Fibroblast of skin of right quadriceps (primary cell): ENCODE data around the gene ZBTB40.
A peak's percentile ranks its signal among the peaks of the same experiment; 100 is the strongest.

Experiments used
- DNase-seq: peaks from one replicate; pipeline ENCODE4 v3.0.0-alpha.2; 2013

Gene ZBTB40, protein sequence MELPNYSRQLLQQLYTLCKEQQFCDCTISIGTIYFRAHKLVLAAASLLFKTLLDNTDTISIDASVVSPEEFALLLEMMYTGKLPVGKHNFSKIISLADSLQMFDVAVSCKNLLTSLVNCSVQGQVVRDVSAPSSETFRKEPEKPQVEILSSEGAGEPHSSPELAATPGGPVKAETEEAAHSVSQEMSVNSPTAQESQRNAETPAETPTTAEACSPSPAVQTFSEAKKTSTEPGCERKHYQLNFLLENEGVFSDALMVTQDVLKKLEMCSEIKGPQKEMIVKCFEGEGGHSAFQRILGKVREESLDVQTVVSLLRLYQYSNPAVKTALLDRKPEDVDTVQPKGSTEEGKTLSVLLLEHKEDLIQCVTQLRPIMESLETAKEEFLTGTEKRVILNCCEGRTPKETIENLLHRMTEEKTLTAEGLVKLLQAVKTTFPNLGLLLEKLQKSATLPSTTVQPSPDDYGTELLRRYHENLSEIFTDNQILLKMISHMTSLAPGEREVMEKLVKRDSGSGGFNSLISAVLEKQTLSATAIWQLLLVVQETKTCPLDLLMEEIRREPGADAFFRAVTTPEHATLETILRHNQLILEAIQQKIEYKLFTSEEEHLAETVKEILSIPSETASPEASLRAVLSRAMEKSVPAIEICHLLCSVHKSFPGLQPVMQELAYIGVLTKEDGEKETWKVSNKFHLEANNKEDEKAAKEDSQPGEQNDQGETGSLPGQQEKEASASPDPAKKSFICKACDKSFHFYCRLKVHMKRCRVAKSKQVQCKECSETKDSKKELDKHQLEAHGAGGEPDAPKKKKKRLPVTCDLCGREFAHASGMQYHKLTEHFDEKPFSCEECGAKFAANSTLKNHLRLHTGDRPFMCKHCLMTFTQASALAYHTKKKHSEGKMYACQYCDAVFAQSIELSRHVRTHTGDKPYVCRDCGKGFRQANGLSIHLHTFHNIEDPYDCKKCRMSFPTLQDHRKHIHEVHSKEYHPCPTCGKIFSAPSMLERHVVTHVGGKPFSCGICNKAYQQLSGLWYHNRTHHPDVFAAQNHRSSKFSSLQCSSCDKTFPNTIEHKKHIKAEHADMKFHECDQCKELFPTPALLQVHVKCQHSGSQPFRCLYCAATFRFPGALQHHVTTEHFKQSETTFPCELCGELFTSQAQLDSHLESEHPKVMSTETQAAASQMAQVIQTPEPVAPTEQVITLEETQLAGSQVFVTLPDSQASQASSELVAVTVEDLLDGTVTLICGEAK

DNA sequence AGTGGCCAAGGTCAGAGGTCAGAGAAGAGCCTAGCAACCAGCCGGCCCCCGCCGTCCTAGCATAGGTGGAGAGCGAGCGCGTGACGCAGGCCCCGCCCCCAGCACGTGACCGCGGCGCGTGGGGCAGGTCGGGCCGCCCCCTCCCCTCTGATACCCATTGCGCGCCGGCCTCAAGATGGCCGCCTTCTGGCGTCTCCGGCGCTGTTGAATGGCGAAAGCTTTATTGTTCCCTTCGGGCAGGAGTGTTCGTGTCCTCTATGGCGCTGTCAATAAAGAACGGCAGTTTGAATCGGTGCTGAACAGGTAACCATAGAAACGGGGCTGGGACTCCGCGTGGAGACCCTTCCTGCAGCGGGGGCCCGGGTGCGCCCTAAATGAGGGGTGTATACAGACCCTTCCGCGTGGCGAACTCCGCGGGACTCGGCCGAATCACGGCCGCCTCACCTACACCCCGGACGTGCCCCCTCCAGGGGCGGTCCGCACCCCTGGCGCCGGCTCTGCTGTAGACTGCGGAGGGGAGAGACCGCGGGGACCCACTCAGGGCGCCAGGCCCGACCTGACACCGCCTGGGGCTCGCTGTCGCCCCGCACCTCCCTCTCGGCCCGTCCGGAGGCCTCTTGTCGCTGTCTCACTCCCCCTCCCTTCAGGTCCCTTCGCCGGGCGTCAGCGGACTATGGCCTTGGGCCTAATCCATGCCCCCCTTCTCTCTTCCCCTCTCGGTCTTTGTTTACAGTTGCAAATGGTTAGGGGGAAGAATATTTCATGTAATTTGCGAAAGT is at the start of gene ZBTB40:
ZBTB40 (plus strand) TSS at position 150 of the 779 bp plus-strand sequence. CDS start 38,098 bp downstream, outside the sequence.
- DNase-seq = peak; percentile 98

DNA sequence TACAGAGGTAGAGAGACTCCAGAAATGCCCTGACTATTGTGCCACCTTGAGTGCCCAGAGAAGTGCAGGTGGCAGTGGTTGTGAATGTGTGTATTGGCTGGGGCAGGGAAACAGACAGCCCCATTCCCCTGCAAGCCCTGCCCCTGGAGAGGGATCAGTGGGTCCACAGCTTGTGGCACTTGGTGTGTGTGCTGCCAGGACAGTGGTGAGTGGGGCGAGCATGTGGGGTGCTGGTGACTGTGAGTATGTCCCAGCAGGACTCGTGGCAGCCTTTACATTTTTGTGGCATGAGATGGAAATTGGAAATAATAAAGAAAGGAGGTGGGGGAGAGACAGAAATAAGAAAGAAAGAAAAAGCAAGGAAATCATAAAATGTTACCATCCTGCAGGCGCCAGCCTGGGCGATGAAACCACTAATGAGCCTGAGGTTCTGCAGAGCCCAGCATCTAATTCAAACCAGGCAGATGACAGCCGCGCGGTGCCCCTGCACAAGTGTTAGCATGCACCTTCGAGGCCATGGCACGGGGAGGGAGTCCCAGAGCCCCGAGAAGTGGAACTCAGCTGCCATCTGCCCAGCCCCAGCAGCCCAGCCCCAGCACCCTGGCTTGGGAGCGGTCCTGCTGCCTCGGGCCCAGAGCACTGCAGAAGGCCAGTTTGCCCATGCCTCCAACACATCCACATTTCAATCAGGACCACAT is 49.1 kb upstream of the ZBTB40 start:
- DNase-seq = peak; percentile 35

DNA sequence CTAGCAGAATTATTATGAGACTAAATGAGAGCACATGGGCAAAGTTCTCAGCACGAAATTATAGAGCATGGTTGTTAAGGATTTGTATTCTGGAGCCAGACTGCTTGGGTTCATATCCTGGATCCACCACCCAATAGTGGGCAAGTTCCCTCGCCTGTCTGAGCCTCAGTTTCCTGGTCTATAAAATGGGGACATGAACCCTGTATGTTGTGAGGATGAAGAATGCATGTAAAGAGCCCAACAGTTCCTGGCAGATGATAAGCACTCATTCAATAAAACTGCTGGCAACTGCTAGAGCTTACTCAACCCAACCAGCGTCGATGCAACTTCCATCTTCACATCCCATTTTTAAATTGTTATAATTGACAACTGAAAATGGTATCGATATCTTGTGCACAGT is 47.2 kb upstream of the ZBTB40 start:
- DNase-seq = no peak

DNA sequence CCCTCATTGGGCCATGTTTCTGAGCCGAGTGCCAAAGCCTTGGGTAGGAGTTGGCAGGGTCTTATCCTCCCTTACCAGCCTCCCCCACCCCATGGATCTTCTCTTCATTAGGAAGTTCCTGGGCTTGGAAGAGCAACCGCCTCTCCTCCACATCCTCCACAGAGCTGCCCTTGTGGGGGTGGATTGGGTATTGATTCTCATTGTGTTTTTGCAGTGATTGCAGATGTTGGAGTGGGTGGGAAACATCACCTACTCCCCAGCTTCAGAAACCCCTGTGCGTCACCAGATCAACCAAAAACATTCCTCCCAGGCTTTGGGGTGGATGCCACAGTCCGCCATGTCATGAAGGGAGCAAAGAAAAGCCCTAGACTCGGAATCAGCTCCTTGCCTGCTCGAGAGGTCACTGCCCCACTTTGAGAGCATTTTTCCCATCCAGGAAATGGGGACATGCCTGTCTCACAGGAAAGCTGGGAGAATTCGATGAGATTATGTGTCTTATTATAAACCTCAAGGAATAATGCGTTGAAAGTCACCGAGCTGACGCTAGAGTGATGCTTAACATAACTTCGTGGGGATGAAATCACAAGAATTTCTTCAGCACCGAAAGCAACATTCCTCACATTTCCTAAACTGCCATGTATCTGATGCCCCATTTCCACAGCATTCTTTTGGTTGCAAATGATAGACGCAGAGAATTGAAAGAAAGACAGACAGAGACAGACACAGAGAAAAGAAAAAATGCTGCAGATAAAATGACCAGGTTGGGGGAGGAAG is 44.7 kb upstream of the ZBTB40 start:
- DNase-seq = peak; percentile 69

DNA sequence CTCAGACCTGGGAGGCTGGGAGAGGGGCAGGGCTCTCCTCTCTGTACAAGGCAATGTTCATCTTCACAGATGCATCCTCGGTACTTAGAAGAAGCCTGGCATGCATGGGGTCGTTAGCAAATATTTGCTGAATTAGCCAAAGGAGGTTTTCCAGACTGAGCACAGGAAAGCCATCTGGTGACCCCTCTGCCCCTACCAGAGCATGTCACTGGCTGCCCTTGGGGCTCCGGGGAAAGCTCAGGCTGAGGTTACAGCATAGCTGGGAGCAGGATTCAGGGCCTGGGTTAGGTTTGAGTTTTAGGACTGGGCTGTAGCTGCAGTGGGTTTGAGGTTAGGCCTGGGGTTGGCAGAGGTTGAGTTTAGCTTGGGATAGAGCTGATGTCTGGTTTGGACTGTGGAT is 43.4 kb upstream of the ZBTB40 start:
- no peak for DNase-seq

DNA sequence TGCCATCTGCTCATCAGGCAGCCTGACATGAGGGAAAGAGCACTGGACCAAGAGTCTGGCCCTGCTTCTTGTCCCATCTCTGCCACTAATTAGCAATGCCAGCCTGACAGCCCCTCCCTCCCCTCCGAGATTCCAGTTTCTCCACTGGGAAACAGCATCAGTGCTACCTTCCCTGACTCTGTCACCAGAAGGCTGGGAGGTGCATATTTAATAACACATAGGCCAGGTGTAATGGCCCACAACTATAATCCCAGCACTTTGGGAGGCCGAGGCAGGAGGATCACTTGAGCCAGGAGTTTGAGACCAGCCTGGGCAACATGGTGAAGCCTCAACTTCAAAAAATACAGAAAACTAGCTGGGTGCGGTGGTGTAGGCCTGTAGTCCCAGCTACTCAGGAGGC is 41.2 kb upstream of the ZBTB40 start:
- DNase-seq = no peak

DNA sequence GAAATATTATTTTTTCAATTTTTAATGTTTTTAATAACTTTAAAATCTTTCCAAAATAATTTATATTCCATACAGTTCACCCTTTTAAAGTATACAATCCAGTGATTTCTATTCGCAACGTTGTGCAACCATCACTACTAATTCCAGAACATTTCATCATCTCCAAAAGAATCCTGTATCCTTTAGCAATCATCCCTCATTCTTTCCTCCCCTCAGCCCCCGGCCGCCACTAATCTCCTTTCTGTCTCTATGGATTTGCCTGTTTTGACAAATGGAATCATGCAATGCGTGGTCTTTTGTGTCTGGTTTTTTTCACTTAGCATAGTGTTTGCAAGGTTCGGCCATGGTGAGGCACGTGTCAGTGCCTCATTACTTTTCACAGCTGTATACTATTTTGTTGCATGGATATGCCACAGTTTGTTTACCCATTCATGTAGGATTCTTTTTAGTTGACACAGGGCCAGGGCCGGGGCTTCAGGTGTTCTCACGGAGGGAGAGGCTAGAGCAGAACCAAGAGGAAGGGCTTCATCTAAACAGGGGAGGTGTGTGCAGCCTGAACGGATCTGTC is 40.6 kb upstream of the ZBTB40 start:
- DNase-seq = peak; percentile 50

DNA sequence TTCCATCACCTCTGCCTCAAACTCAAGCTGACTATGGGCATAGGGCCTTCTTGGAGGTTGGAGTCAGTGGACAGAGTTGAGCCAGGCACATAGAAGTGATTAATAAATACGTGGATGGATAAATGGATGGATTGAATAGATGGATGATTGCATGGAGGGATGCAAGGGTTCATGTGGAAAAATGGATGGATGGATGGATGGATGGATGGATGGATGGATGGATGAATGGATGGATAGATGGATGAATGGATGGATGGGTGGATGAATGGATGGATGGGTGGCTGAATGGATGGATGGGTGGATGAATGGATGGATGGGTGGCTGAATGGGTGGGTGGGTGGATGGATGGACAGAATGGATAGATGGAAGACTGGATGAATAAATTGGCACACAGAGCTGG is 40.1 kb upstream of the ZBTB40 start:
- DNase-seq = no peak

DNA sequence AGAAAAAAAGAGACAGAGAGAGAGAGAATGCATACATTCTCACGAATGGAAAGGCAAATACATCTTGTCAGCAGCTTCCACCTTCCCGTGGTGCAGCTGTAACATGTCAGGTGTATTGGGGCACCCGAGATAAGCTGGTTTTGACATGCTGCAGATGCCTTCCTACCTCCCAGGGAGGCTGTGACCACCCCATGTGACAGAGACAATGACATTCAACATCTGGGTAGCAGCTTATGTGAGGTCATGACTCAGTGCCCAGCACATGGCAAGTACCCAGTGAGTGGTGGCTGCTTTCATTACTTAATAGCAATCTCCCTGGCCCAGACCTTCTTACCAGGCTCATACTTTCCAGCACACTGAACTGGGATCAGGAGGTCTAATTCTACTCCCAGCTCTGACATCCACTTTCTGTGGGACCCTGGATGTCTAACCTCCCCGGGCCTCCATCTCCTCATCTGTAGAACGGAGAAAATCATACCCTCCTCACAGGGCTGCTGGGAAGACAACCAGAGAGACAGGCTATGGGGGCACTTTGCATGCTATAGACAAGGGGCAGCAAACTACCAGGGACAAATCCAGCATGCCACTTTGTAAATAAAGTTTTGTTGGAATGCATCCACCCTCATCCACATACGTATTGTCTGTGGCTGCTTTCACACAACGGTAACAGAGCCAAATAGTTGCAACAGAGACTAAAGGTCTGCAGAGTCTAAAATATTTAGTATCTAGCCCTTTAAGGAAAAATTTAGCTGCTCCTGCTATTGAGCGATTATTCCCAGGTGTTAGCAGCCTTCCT is 38.5 kb upstream of the ZBTB40 start:
- no peak for DNase-seq

DNA sequence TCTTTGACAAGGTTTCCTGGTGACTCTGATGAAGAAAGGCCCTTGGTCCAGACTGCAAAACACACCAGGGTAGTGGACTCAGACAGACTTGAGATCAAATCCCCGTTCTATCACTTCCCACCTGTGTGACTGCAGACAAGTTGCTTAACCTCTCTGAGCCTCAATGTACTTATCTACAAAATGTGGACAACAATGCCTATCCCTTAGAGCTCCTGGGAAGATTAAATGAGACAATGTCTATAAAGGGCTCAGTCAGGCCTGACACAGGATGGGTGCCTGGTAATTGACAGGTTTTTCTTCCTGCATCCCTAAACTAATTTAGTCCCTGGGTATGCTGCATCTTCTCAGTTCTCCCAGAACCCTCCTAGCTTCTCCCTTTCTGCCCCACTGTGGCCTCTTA is 37.9 kb upstream of the ZBTB40 start:
- DNase-seq = no peak

DNA sequence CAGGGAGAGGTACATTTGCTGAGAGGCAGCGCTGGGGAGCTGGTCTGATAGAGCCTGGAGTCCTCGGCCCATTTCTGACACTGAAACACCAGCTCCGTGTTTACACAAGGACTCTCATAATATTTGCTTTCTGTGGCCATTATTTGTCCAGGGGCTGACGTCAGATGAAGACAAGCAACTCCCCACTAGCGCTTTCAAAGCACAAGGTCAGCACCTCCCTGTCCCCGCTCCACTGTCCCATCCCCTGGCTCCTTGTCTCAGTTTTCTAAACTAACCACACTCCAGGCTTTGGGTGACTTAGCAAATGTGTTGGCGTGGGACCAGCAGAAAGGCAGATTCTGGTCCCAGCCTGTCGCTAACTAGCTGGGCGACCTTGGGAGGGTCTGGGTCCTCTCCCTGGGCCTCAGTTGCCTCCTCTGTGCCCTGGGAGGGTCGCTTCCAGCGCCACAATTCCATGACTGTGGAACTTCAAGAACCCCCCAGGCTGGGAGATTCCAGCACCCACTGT is 37.4 kb upstream of the ZBTB40 start:
- no peak for DNase-seq

DNA sequence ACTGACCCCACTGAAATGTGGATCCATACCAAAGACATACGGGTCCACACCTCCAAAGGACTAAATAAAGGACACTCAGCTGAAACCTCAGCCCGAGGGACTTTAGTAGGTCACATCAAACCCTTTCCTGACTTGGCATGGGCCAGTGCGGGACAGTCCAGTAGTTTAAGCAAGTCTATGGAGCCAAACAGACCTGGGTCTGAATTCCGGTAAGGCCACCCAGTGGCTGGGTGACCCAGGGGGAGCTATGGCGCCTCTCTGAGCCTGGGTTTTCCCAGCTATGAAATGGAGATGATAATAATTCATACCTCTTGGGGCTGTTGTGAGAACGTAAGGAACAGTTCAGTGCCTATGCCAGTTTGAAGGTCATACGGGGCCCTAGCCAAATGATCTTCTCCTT is 36.2 kb upstream of the ZBTB40 start:
- no peak for DNase-seq

DNA sequence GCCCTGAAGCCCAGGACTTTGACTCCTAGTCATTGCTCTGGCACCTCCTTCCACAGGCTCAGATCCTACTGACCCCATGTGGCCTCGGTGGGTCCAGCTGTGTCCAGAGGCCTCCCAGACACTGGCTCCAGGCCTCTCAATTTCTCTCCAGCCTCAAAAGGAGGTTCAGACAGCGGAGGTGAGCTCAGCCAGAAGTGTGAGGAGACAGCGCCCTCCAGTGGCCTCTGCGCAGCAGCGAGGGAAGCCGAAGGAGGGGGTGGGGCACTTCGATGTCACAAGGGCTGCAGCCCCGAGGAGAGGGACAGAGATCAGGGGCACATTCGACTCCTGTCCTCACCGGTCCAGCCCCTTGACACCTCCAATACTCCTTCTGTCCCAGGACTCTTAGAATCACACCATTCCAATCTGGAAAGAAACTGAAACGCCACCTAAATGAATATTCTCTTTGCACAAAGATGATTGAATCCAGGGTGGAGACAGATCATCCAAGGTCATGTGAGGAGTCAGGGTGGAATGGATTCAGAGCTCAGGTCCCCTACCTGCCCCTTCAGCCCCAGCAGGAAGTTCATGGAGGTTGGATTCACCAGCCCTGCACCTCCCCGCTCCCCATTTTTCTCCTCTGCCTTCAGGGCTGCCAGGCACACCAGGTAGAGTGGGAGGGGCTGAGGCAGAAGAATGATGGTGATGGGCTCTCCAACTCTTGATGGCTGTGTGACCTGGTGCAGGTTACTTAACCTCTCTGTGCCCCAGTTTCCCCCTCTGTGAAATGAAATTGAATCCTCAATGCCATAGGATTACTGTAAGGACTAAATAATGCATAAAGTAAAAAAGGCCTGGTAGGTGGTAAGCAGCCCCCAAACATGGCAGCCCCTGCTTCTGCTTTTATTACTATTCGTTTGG is 34.8 kb upstream of the ZBTB40 start:
- peak; percentile 67 for DNase-seq

DNA sequence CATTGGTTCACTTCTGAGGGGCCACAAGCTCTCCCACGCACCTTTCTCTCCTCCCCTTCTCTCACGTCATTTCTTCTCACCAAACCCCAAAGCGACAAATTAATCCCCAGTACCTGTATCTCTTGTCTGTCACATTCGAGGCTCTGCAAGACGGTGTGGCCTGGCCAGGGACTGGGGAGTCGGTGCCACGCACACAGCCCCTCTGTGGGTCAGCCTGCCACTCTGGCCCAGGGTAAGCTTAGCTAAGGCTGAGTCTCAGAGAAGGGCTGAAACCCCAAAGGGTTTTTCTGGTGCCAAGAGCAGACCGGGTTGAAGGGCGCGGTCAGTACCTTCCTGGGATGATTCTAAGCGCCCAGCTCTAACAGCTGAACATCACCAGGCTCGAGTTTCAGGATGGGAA is 34.2 kb upstream of the ZBTB40 start:
- no peak for DNase-seq

DNA sequence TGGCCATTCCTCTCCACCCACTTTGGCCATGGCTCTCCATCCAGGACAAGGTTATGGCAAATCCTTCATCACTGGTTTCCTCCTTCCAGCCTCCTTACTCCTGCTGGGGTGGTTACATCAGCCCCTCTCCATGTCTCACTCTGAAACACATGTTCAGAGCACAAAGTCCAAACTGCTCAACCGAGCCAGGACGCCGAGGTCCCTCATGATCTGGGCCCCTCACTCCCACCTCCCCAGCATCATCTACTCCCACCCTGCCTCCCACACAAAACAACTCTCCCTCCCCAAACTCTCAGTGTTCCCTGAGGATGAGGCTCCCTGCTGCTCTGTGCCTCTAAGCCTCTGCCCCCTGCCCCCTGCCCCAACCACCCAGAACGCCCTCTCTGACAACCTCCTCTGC is 33.3 kb upstream of the ZBTB40 start:
- no peak for DNase-seq

DNA sequence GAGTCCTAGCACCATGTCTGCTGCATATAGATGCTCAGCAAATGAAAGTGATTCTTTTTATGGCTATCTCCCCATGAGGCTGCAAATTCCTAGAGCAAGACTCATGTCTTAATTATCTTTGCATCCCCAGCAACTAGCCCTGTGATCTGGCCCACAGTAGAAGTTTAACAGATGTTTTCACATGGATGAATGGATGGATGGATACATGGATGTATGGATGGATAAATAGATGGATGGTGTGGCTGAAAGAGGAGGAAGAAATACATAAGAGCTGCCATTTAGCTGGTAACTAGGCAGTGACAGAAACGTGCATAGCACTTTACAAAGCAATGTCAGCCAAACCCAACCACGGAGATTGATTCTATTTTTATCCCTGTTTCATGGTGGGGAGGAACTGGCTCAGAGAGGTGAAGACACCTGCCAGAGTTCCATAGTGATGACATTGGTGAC is 32.7 kb upstream of the ZBTB40 start:
- peak; percentile 79 for DNase-seq

DNA sequence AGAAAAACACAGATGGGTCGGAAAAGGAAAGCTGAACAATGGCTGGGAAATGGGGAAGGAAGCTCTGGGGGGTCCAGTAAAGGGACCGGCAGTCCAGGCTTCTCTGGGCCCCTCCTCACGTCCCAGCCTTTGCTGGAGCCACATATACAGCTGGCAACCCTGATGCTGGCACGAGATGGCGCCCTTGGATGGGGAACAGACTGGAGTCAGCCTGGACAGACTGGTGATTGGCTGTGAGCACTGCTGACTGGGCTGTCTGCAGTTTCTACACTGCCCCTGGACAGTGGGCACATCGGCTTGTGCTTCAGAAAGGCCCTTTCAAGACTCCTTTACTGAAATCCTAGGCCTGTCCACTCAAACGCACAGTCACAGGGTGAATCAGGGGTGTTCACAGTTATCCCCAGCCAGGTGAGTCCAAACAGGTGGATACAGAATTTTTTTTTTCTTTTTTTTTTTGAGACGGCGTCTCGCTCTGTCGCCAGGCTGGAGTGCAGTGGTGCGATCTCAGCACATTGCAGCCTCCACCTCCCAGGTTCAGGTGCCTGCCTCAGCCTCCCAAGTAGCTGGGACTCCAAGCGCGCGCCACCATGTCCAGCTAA is 31.1 kb upstream of the ZBTB40 start:
- DNase-seq = peak; percentile 66

DNA sequence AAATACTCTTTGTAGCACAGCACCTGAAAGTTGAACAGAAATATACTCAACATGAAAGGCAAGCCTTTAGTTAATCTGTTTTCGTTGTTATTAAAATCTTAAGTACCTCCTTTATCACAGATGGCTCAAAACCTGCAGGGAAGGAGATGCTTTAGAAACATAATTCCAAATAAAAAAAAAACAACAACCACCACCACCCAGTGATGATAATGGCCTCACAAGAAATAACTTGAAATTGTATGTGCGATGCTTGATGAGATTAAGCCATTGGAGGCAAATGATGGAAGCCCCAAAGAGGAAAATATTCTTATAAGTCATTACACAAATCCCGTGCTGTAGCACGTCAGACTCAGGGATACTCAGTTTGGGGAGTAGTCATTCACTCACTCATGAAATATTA is 24.9 kb upstream of the ZBTB40 start:
- DNase-seq = no peak
